ENCODE data around the gene CASP2. TPM values are rescaled to one million over a fixed set of nuclear protein-coding genes. Genes with fewer than 3 reads are reported as not detected.
A peak's percentile ranks its signal among the peaks of the same experiment; 100 is the strongest.
"Not testable (repeated sequence)": the region's sequence is repeated elsewhere in the genome, so short reads cannot be mapped to it uniquely, and the experiment has no call there.

The CASP2 gene
- total and polyA plus RNA-seq, 2 of the 8 experiments (the other 6 are each of a cell fraction or from before 2014, with no cell fraction given), result 23.7 to 35.3 TPM

- not testable (repeated sequence) for H2AK5ac ChIP-seq (ENCODE audit: low read depth, low read length); H3K9ac ChIP-seq (replicated peaks in 1 of 4; ENCODE audit: extremely low read depth in 1 of 4, low read depth in 3 of 4, low read length in 3 of 4); H4K5ac ChIP-seq (ENCODE audit: insufficient read length, low read depth, low read length); H3K14ac ChIP-seq (ENCODE audit: insufficient read length); H3K79me2 ChIP-seq (ENCODE audit: control insufficient read depth in 1 of 2, insufficient read depth in 2 of 2, low read length in 2 of 2); H3K23me2 ChIP-seq (ENCODE audit: low read depth, low read length); H3K23ac ChIP-seq (ENCODE audit: insufficient read length); H4K91ac ChIP-seq (replicated peaks; ENCODE audit: insufficient read length, low read length); H2BK20ac ChIP-seq (ENCODE audit: low read length); H3K9me3 ChIP-seq (ENCODE audit: insufficient read depth in 2 of 2, low read depth in 1 of 2, low read length in 1 of 2); H3K56ac ChIP-seq (replicated peaks; ENCODE audit: insufficient read length, low read depth, low read length); H3K27me3 ChIP-seq (replicated peaks in 1 of 4; ENCODE audit: control insufficient read depth in 3 of 4, extremely low read depth in 1 of 4, insufficient read depth in 3 of 4, low read length in 3 of 4); H2AFZ ChIP-seq (ENCODE audit: low read length); H3K36me3 ChIP-seq (ENCODE audit: control insufficient read depth in 2 of 4, insufficient read depth in 4 of 4, low read length in 3 of 4); H2BK5ac ChIP-seq (ENCODE audit: low read depth, low read length); H4K20me1 ChIP-seq (replicated peaks in 1 of 2; ENCODE audit: control insufficient read depth in 1 of 2, insufficient read depth in 2 of 2, low read length in 2 of 2); H2BK12ac ChIP-seq (ENCODE audit: low read depth, low read length); H3K18ac ChIP-seq (ENCODE audit: extremely low read depth, low read length); H4K8ac ChIP-seq (ENCODE audit: extremely low read depth, insufficient read depth, low read length); H3K79me1 ChIP-seq (ENCODE audit: low read depth, low read length); DNase-seq (ENCODE audit: low read depth in 1 of 2, low spot score in 2 of 2); H2BK120ac ChIP-seq (replicated peaks; ENCODE audit: low read depth, low read length); H3K4me1 ChIP-seq (replicated peaks in 1 of 4; ENCODE audit: control insufficient read depth in 3 of 4, insufficient read depth in 4 of 4, low read length in 3 of 4); H3K27ac ChIP-seq (ENCODE audit: low read depth, low read length); H2BK15ac ChIP-seq (ENCODE audit: low read length); FAIRE-seq; H3K4ac ChIP-seq (replicated peaks; ENCODE audit: insufficient read length, low read depth, low read length)
- Histone ChIP-seq H3K4me2 (ENCODE audit: insufficient read depth in 1 of 2, low read depth in 2 of 2, low read length in 2 of 2) (peak overlapping the region; percentile 80 to 92), H3K4me3 (ENCODE audit: extremely low read depth in 1 of 4, insufficient read depth in 2 of 4, low read depth in 3 of 4, low read length in 4 of 4) (peak overlapping the region in 1 of 4 experiments; percentile 89; a peak in 2 of 8 replicates)
- 90% methylated on average over 14 of the region's 15 CpGs; no CpG with 5 or more reads in 1 of the 2 experiments for WGBS, 2 experiments (ENCODE audit: extremely low coverage in 1 of 2, insufficient coverage in 1 of 2, insufficient read length in 1 of 2, insufficient replicate concordance in 2 of 2, low coverage in 1 of 2, low lambda C conversion rate in 2 of 2, missing lambda C conversion rate in 1 of 2)
- POLR2A ChIA-PET (ENCODE audit: partially characterized antibody), result interaction anchor here (1.1 to 2.4 kb wide), 3 partner anchors 16 to 24 kb away, joined by 3 to 8 read pairs (median 6); partner anchors contain the start of gene CASP2
- CTCF ChIA-PET (ENCODE audit: partially characterized antibody), result interaction anchor here (0.6 to 3.5 kb wide), 11 partner anchors 9 to 803 kb away, joined by 3 to 20 read pairs (median 3); no protein-coding TSS in a partner anchor
Measured at GRCh38 chr7:143264196-143264568, 24.0 kb upstream of the CASP2 start.

Measured in H1 (cell line).